Osteoblast (primary cell): ENCODE data around the gene CLINT1. TPM values are rescaled to one million over a fixed set of nuclear protein-coding genes. Genes with fewer than 3 reads are reported as not detected.
A peak's percentile ranks its signal among the peaks of the same experiment; 100 is the strongest.
"Not testable (repeated sequence)": the region's sequence is repeated elsewhere in the genome, so short reads cannot be mapped to it uniquely, and the experiment has no call there.

Experiments used
- DNase-seq: peaks from one replicate; pipeline ENCODE4 v3.0.0; 2011; ENCODE audit warnings: low spot score, mixed read lengths; ENCODE audit not compliant: insufficient read length; ENCODE audit errors: missing footprints
- H2AFZ ChIP-seq: 2 replicates; pipeline ENCODE4 v1.6.0; 2011; ENCODE audit warnings: mild to moderate bottlenecking, low read length
- H3K27ac ChIP-seq: 2 replicates; pipeline ENCODE4 v1.5.1; 2011; ENCODE audit warnings: mild to moderate bottlenecking, low read depth, low read length, moderate library complexity
- H3K27me3 ChIP-seq: 2 replicates; pipeline ENCODE4 v1.6.0; 2012; ENCODE audit warnings: mild to moderate bottlenecking, control low read depth, inconsistent platforms, low read length, moderate library complexity; ENCODE audit not compliant: insufficient read depth
- H3K36me3 ChIP-seq: 2 replicates; pipeline ENCODE4 v1.5.1; 2011; ENCODE audit warnings: mild to moderate bottlenecking, low read length, control low read depth, moderate library complexity; ENCODE audit not compliant: insufficient read depth
- H3K4me1 ChIP-seq: 2 replicates; pipeline ENCODE4 v1.5.1; 2011; ENCODE audit warnings: mild to moderate bottlenecking, low read length, control low read depth, moderate library complexity; ENCODE audit not compliant: insufficient read depth
- H3K4me2 ChIP-seq: 2 replicates; pipeline ENCODE4 v1.6.0; 2011; ENCODE audit warnings: mild to moderate bottlenecking, low read length; ENCODE audit not compliant: insufficient read depth
- H3K4me3 ChIP-seq: fragments of 200-600 bp; sonication (generic); 3 replicates; pipeline ENCODE4 v1.5.1; 2012; ENCODE audit warnings: mild to moderate bottlenecking, low read length, inconsistent platforms; ENCODE audit not compliant: insufficient read depth
- H3K79me2 ChIP-seq: 2 replicates; pipeline ENCODE4 v1.6.0; 2012; ENCODE audit warnings: mild to moderate bottlenecking, low read length, control low read depth, inconsistent platforms; ENCODE audit not compliant: insufficient read depth
- H3K9me3 ChIP-seq: 2 replicates; pipeline ENCODE4 v1.5.1; 2011; ENCODE audit warnings: low read depth, low read length, control low read depth
- H4K20me1 ChIP-seq: 2 replicates; pipeline ENCODE4 v1.6.0; 2012; ENCODE audit warnings: mild to moderate bottlenecking, low read length, control low read depth; ENCODE audit not compliant: insufficient read depth
- total RNA-seq: library from RNA; depleted of rRNA; stranded (reverse); fragments of >200 nt; gene quantifications from 2 replicates; pipeline ENCODE4 v1.2.3, GENCODE V29; 2012
- TF ChIP-seq, protein P1 (sequence below): IDR thresholded peaks from 2 replicates; pipeline ENCODE4 v1.5.1; 2011; ENCODE audit warnings: mild to moderate bottlenecking, low read depth, low read length, moderate library complexity; ENCODE audit errors: extremely low read depth

The CLINT1 gene
- total RNA-seq, 1 donor: 85.4 TPM

DNA sequence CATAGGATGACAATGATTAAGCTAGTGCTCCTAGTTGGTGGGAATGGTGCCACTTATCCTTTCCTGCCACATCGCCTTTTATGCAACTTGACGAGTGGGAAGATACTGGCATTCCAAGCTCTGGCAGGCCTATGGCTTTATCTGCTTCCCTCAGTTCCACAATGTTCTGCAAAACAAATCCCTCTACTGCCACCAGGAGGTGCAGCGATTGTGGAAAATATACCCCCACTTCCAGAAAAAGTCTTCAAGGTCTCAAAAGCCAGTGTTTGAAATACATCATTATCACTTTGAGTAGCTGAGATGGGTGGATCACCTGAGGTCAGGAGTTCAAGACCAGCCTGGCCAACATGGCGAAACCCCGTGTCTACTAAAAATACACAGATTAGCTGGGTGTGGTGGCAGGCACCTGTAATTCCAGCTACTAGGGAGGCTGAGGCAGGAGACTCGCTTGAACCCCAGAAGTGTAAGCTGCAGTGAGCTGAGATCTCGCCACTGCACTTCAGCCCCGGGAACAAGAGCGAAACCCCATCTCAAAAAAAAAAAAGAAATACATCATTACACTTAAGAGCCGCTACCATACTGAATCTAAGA lies 3.4 kb downstream of the CLINT1 start:
- Histone ChIP-seq H3K4me2 (peak overlapping the region; percentile 32), H3K9me3 (no peaks in the 10 kb centered on the region), H4K20me1 (peaks cover 67% of the 10 kb centered on the region), H3K4me3 (no peak overlapping the region), H3K36me3 (no peaks in the 10 kb centered on the region), H3K4me1 (peaks cover 19% of the 10 kb centered on the region), H3K27ac (no peak overlapping the region), H3K27me3 (no peaks in the 10 kb centered on the region), H3K79me2 (peaks cover 85% of the 10 kb centered on the region), H2AFZ (no peak overlapping the region)
- peak; percentile 92 for DNase-seq
- TF ChIP-seq, protein P1, sequence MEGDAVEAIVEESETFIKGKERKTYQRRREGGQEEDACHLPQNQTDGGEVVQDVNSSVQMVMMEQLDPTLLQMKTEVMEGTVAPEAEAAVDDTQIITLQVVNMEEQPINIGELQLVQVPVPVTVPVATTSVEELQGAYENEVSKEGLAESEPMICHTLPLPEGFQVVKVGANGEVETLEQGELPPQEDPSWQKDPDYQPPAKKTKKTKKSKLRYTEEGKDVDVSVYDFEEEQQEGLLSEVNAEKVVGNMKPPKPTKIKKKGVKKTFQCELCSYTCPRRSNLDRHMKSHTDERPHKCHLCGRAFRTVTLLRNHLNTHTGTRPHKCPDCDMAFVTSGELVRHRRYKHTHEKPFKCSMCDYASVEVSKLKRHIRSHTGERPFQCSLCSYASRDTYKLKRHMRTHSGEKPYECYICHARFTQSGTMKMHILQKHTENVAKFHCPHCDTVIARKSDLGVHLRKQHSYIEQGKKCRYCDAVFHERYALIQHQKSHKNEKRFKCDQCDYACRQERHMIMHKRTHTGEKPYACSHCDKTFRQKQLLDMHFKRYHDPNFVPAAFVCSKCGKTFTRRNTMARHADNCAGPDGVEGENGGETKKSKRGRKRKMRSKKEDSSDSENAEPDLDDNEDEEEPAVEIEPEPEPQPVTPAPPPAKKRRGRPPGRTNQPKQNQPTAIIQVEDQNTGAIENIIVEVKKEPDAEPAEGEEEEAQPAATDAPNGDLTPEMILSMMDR: peak; percentile 75

DNA sequence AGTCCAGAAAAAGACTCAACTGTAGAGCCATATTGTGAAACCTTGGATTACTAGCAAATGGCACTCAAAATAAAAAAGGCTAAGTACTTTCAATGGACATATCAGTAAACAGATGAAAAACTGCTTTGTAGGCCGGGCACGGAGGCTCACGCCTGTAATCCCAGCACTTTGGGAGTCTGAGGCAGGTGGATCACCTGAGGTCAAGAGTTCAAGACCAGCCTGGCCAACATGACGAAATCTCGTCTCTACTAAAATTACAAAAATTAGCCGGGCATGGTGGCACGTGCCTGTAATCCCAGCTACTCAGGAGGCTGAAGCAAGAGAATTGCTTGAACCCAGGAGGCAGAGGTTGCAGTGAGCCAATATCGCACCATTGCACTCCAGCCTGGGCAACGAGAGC lies 5.6 kb downstream of the CLINT1 start:
- not testable (repeated sequence) for H3K27me3 ChIP-seq, H3K27ac ChIP-seq, DNase-seq, H3K4me2 ChIP-seq, H3K4me3 ChIP-seq, H3K36me3 ChIP-seq, H2AFZ ChIP-seq, H3K9me3 ChIP-seq
- Histone ChIP-seq H3K4me1 (peaks cover 19% of the 10 kb centered on the region), H3K79me2 (peaks cover 100% of the 10 kb centered on the region), H4K20me1 (peaks cover 86% of the 10 kb centered on the region)

GRCh38 chr5:157845914-157846598 lies 12.9 kb downstream of the CLINT1 start:
- H3K4me3 ChIP-seq: no peak overlapping the region
- H2AFZ ChIP-seq: no peak overlapping the region
- no peak overlapping the region for H3K27ac ChIP-seq
- no peak overlapping the region for H3K4me2 ChIP-seq
- no peaks in the 10 kb centered on the region for H3K4me1 ChIP-seq
- DNase-seq: no peak
- peaks cover 96% of the 10 kb centered on the region for H3K79me2 ChIP-seq
- H4K20me1 ChIP-seq: peaks cover 79% of the 10 kb centered on the region
- no peaks in the 10 kb centered on the region for H3K9me3 ChIP-seq
- H3K27me3 ChIP-seq: no peaks in the 10 kb centered on the region
- peaks cover 8% of the 10 kb centered on the region for H3K36me3 ChIP-seq
- TF ChIP-seq, protein P1: no peak

GRCh38 chr5:157842787-157843186 lies 16.2 kb downstream of the CLINT1 start:
- Histone ChIP-seq H3K4me3 (no peak overlapping the region), H3K9me3 (no peaks in the 10 kb centered on the region), H3K27me3 (no peaks in the 10 kb centered on the region), H2AFZ (no peak overlapping the region), H3K27ac (no peak overlapping the region), H3K4me1 (no peaks in the 10 kb centered on the region), H3K4me2 (no peak overlapping the region), H3K79me2 (peaks cover 93% of the 10 kb centered on the region), H4K20me1 (peaks cover 74% of the 10 kb centered on the region), H3K36me3 (peaks cover 8% of the 10 kb centered on the region)
- TF ChIP-seq, protein P1: no peak
- DNase-seq: no peak
